HS-27A (cell line): ENCODE measurements around the gene SRCAP.

ENCODE experiments used
- DNase-seq: peaks from one replicate; pipeline ENCODE4 v3.0.0-alpha.2; 2012; ENCODE audit warnings: low read depth, missing footprints

Gene SRCAP

GRCh38 chr16:30737794-30738648 is 39.0 kb downstream of the SRCAP start:
- no peak for DNase-seq

- DNase-seq = no peak
These were observed 40.3 kb downstream of the SRCAP start for GRCh38 chr16:30738984-30739951.

- DNase-seq = peak; percentile 62
These were observed 41.6 kb downstream of the SRCAP start for GRCh38 chr16:30740364-30741251.

- DNase-seq = peak; percentile 66
These were observed 42.5 kb downstream of the SRCAP start for GRCh38 chr16:30741461-30741914.

GRCh38 chr16:30743716-30744115 is 44.7 kb downstream of the SRCAP start:
- DNase-seq = no peak

GRCh38 chr16:30744183-30744582 is 45.2 kb downstream of the SRCAP start:
- DNase-seq = no peak

GRCh38 chr16:30745082-30745481 is 46.1 kb downstream of the SRCAP start:
- DNase-seq = no peak

- no peak for DNase-seq
These were observed 47.7 kb downstream of the SRCAP start for GRCh38 chr16:30746638-30747175.

- DNase-seq = no peak
These were observed 48.4 kb downstream of the SRCAP start for GRCh38 chr16:30747331-30747730.

- DNase-seq = peak; percentile 95
These were observed 49.0 kb downstream of the SRCAP start, which contains the start of gene PHKG2 for GRCh38 chr16:30747799-30748633. TSS of gene PHKG2 (plus strand) at chr16:30748425. CDS start at chr16:30748821, 396 bp downstream.

- DNase-seq = no peak
These were observed 49.9 kb downstream of the SRCAP start for GRCh38 chr16:30748634-30749445.

GRCh38 chr16:30750201-30750600 is 51.2 kb downstream of the SRCAP start:
- no peak for DNase-seq

GRCh38 chr16:30750876-30751465 is 52.0 kb downstream of the SRCAP start:
- DNase-seq = no peak

- no peak for DNase-seq
These were observed 54.6 kb downstream of the SRCAP start for GRCh38 chr16:30753596-30753995.

- no peak for DNase-seq
These were observed 57.2 kb downstream of the SRCAP start for GRCh38 chr16:30755955-30756780.

GRCh38 chr16:30756781-30757100 is 57.8 kb downstream of the SRCAP start:
- no peak for DNase-seq

GRCh38 chr16:30757316-30757715 is 58.3 kb downstream of the SRCAP start:
- DNase-seq = no peak

GRCh38 chr16:30758988-30759491 is 60.1 kb downstream of the SRCAP start:
- no peak for DNase-seq
